ENCODE measurements around the gene CYP4F3. TPM values are rescaled to one million over a fixed set of nuclear protein-coding genes. Genes with fewer than 3 reads are reported as not detected.
"Not testable (repeated sequence)": the region's sequence is repeated elsewhere in the genome, so short reads cannot be mapped to it uniquely, and the experiment has no call there.

CYP4F3 gene
- total RNA-seq, 1 donor from 2014 or later, result not detected

DNA sequence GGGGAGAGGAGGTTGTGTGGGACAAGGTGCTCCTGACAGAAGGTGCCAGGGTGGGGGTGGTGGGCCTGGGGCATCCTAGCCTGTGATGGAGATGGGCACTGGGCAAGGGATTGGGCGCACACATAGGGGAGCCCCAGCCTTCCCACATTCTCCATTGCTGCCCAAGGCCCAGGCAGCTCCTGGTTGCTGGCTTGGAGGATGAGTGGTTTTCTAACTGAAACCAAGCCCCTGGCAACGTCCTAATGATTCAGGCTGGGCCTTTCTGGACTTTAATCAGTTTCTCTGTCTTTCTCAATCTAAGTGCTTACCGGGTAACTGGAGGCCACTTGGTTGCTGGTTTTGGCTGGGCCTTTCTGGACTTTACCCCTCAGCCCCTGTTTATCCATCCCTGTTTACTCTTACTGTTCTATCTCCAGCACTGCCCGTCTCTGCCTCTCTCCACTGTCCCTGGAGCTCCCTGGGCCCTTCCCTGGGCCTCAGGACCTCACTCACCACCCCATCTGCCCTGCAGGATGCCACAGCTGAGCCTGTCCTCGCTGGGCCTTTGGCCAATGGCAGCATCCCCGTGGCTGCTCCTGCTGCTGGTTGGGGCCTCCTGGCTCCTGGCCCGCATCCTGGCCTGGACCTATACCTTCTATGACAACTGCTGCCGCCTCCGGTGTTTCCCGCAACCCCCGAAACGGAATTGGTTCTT lies 354 bp downstream of the CYP4F3 start:
- Mint-ChIP-seq H3K4me3 (no peak overlapping the region), H3K4me1 (peaks cover 2% of the 10 kb centered on the region), H3K9me3 (peaks cover 4% of the 10 kb centered on the region), H3K27ac (no peak overlapping the region), H3K27me3 (no peaks in the 10 kb centered on the region), H3K36me3 (ENCODE audit: low read depth) (no peaks in the 10 kb centered on the region)
- intact Hi-C loops (cut with micrococcal nuclease), result no loop called here
- no peak for DNase-seq

DNA sequence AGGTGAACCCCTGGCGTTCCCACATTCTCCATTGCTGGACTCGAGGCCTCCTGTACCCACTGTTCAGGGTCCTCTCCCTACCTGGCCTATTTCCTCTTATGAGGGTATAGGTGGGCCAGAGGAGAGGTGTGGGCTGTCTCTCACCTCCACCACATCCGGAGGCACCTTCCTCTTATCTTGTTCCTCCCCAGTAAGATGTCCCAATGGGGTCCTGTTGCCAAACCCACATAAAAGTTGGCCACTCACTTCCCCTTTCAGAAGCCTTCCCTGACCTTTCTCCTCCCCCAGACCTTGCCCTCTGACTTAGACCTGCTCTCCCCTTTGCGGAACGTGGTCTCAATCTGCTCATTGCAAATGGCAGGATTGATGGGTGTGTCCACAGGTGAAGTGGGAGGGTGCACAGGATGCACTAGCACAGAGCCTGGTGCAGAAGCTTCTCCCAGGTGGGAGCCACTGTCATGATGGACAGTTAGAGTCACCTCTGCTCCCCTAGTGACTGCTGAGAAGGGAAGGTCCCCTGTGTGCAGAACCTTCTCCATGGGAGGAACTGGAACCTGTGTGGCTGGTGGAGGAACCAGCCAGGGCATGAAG lies 1.3 kb downstream of the CYP4F3 start:
- H3K36me3 Mint-ChIP-seq (ENCODE audit: low read depth), result no peaks in the 10 kb centered on the region
- intact Hi-C loops (cut with micrococcal nuclease), result no loop called here
- H3K27me3 Mint-ChIP-seq, result no peaks in the 10 kb centered on the region
- no peak for DNase-seq
- H3K27ac Mint-ChIP-seq, result no peak overlapping the region
- H3K4me3 Mint-ChIP-seq, result no peak overlapping the region
- peaks cover 4% of the 10 kb centered on the region for H3K9me3 Mint-ChIP-seq
- H3K4me1 Mint-ChIP-seq, result peaks cover 2% of the 10 kb centered on the region

DNA sequence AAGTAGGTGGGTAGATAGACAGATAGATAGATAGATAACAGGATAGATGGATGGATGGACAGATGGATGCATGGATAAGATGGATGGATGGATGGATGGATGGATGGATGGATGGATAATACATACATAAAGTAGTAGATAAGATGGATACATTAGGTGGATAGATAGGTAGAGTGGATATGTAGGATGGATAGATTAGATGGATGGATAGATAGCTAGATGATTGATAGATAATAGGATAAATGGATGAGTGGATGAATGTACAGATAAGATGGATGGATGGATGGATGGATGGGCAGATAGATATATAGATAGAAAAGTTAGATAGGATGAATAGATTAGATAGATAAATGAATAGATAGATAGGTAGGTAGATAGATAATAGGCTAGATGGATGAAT lies 2.1 kb downstream of the CYP4F3 start:
- no peak for DNase-seq
- no peak overlapping the region for H3K4me3 Mint-ChIP-seq
- peaks cover 4% of the 10 kb centered on the region for H3K9me3 Mint-ChIP-seq
- intact Hi-C loops (cut with micrococcal nuclease), result no loop called here
- no peaks in the 10 kb centered on the region for H3K27me3 Mint-ChIP-seq
- H3K27ac Mint-ChIP-seq, result no peak overlapping the region
- no peaks in the 10 kb centered on the region for H3K36me3 Mint-ChIP-seq (ENCODE audit: low read depth)
- peaks cover 2% of the 10 kb centered on the region for H3K4me1 Mint-ChIP-seq

DNA sequence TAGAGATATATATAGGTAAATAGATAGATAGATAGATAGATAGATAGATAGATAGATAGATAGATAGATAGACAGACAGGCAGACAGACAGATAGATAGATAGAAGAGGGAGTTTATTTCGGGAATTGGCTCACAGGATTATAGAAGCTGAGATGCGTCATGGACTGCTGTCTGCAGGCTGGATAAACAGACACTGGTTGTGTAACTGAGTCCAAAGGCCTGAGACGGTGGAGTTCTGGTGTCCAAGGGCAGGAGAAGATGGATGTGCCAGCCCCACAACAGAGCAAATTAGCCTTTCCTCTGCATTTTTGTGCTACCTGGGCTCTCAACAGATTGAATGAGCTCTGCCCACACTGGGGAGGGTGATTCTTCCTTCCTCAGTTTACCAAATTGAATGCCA lies 2.7 kb downstream of the CYP4F3 start:
- no peak overlapping the region for H3K4me3 Mint-ChIP-seq
- no peaks in the 10 kb centered on the region for H3K36me3 Mint-ChIP-seq (ENCODE audit: low read depth)
- H3K27ac Mint-ChIP-seq, result no peak overlapping the region
- peaks cover 2% of the 10 kb centered on the region for H3K4me1 Mint-ChIP-seq
- H3K27me3 Mint-ChIP-seq, result no peaks in the 10 kb centered on the region
- H3K9me3 Mint-ChIP-seq, result peaks cover 4% of the 10 kb centered on the region
- intact Hi-C loops (cut with micrococcal nuclease), result no loop called here
- no peak for DNase-seq

DNA sequence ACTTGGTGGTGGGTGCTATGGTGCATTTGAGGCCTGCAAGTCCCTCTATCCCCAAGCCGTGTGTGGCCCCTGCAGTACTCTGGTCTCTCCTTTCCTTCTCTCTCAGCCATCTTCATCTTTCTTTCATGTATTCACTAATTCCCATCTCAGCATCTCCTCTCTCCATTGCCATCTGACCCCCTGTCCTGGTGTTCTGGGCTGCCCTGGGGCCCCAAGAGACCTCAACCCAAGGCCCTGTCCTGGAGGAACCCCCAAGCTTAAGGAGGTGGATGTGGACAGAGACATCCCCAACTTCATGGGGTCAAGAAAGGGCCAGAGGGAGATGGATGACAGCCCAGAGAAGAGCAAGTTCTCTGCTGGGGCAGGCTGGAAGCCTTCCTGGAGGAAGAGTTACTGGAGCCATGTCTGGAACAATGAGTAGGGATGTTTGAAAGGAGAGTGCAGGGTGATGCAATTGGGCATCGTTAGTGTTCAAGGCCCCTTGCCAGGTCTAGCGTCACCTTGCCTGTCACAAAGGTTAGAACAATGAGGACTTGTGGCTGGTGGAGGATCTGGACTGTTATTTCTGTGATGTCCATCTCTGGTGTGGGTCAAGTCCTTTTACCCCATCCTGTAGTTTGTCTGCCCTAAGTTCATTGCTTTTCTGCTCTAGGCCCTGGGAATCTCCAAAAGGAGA lies 3.5 kb downstream of the CYP4F3 start:
- intact Hi-C loops (cut with micrococcal nuclease), result no loop called here
- no peak for DNase-seq

DNA sequence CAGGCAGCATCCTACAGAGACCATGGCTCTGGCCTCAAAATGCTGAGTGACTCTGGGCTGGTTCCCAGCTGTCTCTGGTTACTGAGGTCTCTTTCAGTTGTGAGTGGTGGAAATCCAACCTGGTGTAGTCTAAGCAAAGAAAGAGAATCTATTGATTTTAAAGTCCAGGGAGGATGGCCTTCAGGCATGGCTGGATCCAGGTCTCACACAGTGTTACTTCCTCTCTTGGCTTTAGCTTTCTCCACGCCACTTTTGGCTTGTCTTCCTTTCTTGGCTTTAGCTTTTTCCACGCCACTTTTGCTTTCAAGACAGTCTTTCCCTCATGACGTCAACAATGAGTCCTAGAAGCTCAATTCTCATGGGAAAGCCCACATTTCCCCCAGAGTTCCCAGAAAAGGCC lies 4.1 kb downstream of the CYP4F3 start:
- DNase-seq, result no peak
- intact Hi-C loops (cut with micrococcal nuclease), result no loop called here
- Mint-ChIP-seq H3K27me3 (no peaks in the 10 kb centered on the region), H3K36me3 (ENCODE audit: low read depth) (no peaks in the 10 kb centered on the region), H3K27ac (no peak overlapping the region), H3K4me1 (peaks cover 2% of the 10 kb centered on the region), H3K9me3 (peaks cover 4% of the 10 kb centered on the region), H3K4me3 (no peak overlapping the region)

More for the DNA sequence above, 3.5 kb downstream of the CYP4F3 start:
- peaks cover 2% of the 10 kb centered on the region for H3K4me1 Mint-ChIP-seq
- no peaks in the 10 kb centered on the region for H3K36me3 Mint-ChIP-seq (ENCODE audit: low read depth)
- no peak overlapping the region for H3K4me3 Mint-ChIP-seq
- no peaks in the 10 kb centered on the region for H3K27me3 Mint-ChIP-seq
- H3K9me3 Mint-ChIP-seq, result peaks cover 4% of the 10 kb centered on the region
- H3K27ac Mint-ChIP-seq, result no peak overlapping the region

DNA sequence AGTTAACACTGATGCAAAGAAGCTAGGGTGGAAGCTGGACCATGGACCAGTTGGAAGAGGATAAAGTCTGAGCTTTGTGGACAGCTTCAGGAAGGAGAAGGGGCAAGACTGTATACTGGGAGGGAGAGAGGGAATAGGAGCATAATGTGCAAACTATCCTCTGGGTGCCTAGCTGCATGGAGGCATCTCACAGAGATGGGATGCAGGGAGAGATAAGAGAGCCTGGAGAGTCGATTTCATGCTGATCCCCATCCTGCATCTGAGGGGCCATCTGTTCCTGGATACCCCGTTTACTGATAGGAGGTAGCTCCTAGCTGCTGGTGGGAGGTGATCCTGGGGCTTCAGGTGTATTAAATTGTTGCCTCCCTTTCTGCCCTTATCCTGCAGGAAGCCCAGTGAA lies 8.8 kb downstream of the CYP4F3 start:
- H3K36me3 Mint-ChIP-seq (ENCODE audit: low read depth), result no peaks in the 10 kb centered on the region
- intact Hi-C loops (cut with micrococcal nuclease), result no loop called here

DNA sequence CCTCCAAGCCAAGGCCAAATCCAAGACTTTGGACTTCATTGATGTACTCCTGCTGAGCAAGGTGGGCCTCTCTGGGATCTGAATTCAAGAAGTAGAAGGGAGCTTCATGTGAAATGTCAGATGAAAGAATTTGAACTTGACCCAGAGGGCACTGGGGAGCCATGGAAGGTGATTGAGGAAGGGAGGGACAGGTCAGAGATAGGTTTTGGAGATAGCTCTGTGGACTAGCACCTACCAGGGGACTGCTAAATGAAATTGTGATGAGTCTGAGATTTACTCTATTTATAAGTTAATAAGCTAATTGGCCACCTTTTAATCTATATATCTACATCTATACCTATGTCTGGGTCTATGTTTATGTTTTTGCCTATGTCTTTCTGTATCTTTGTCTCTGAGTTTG lies 9.4 kb downstream of the CYP4F3 start:
- DNase-seq; H3K9me3 Mint-ChIP-seq; H3K27me3 Mint-ChIP-seq; H3K4me1 Mint-ChIP-seq; H3K4me3 Mint-ChIP-seq; H3K36me3 Mint-ChIP-seq (ENCODE audit: low read depth); H3K27ac Mint-ChIP-seq; intact Hi-C loops (cut with micrococcal nuclease): not testable (repeated sequence)

More for the DNA sequence above, 8.8 kb downstream of the CYP4F3 start:
- peaks cover 7% of the 10 kb centered on the region for H3K27me3 Mint-ChIP-seq
- H3K4me3 Mint-ChIP-seq, result no peak overlapping the region
- no peaks in the 10 kb centered on the region for H3K4me1 Mint-ChIP-seq
- H3K27ac Mint-ChIP-seq, result no peak overlapping the region
- no peak for DNase-seq
- H3K9me3 Mint-ChIP-seq, result no peaks in the 10 kb centered on the region

DNA sequence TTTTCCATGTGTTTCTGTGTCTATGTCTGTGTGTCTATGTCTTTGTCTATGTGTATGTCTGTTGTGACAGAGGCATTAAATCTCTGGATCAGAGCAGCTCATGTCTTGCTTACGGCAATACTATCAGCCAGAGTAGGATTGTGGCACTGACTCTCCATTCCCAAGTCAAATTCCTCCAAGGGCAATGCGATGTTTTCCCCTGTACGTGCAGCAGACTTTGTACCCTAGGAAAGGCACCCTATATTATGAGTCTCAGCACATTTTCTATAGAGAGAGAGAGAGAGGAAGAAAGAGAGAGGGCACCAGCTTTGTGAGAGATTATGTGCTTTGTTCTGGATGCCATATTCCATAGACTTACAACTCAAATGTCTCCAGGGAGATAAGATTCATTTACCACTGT lies 11.1 kb downstream of the CYP4F3 start:
- H3K27ac Mint-ChIP-seq, result no peak overlapping the region
- intact Hi-C loops (cut with micrococcal nuclease), result no loop called here
- H3K36me3 Mint-ChIP-seq (ENCODE audit: low read depth), result no peaks in the 10 kb centered on the region
- no peak for DNase-seq
- no peak overlapping the region for H3K4me3 Mint-ChIP-seq
- H3K9me3 Mint-ChIP-seq, result no peaks in the 10 kb centered on the region
- no peaks in the 10 kb centered on the region for H3K4me1 Mint-ChIP-seq
- peaks cover 14% of the 10 kb centered on the region for H3K27me3 Mint-ChIP-seq

DNA sequence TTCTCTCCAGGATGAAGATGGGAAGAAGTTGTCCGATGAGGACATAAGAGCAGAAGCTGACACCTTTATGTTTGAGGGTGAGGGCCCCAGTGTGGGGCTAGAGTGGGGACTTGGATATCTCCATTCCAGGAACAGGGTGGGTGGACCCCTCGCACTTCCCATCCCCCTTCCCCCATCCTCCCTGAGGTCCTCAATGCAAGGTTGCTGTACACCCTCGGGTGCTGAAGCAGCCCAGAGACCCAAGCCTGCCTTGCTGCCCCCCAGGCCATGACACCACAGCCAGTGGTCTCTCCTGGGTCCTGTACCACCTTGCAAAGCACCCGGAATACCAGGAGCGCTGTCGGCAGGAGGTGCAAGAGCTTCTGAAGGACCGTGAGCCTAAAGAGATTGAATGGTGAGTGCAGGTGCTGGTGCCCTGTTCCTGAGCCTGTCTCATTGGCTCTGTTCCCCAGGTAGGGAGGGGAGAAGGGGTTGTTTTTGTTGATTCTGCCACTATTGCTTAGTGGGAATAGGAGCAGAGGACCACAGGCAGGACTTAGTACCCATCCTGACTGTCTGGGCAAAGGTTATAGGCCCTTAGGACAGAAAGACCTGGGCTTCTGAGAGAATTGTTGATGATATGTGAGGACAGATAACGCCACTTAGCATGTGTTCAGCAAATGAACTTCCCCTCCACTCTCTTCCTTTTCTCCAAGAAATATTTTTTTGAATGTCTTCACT lies 12.0 kb downstream of the CYP4F3 start:
- DNase-seq, result no peak
- no peaks in the 10 kb centered on the region for H3K4me1 Mint-ChIP-seq
- intact Hi-C loops (cut with micrococcal nuclease), result no loop called here
- H3K9me3 Mint-ChIP-seq, result no peaks in the 10 kb centered on the region
- H3K36me3 Mint-ChIP-seq (ENCODE audit: low read depth), result no peaks in the 10 kb centered on the region
- no peak overlapping the region for H3K4me3 Mint-ChIP-seq
- H3K27ac Mint-ChIP-seq, result no peak overlapping the region
- peaks cover 14% of the 10 kb centered on the region for H3K27me3 Mint-ChIP-seq

DNA sequence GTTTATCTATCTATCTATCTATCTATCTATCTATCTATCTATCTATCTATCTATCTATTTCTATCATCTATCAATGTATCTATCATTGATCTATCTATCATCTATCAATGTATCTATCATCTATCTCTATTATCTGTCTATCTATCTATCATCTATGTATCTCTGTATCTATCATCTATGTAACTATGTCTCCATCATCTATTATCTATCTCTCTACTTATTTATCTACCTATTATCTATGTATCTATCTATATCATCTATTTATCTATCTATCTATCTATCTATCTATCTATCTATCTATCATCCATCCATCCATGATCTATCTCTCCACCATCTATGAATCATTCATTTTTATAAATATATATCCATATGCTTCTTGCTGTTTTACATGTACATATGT lies 15.8 kb downstream of the CYP4F3 start:
- Mint-ChIP-seq H3K27ac (no peak overlapping the region), H3K9me3 (no peaks in the 10 kb centered on the region), H3K4me3 (no peak overlapping the region), H3K4me1 (no peaks in the 10 kb centered on the region), H3K36me3 (ENCODE audit: low read depth) (no peaks in the 10 kb centered on the region), H3K27me3 (peaks cover 17% of the 10 kb centered on the region)
- intact Hi-C loops (cut with micrococcal nuclease), result no loop called here
- DNase-seq, result no peak

DNA sequence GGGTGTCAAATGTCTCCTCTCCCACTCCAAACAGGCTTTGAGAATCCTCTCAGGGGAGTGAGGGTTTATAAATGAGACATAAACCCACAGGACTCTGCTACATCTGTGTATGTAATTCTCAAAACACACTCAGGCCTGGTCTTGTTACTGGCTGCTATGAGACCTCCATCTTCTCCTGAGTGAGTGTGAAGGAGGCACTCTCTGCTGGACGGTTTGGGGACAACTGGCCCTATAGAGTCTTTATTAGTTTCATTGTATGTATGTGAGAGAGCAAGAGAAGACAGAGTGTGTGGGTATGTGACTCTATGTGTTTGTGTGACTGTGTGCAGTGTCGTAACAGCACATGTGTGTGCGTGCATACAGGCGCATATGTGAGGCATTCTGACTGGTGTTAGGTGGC lies 22.6 kb downstream of the CYP4F3 start:
- no peak for DNase-seq
- no peak overlapping the region for H3K27ac Mint-ChIP-seq
- H3K4me3 Mint-ChIP-seq, result no peak overlapping the region
- no peaks in the 10 kb centered on the region for H3K36me3 Mint-ChIP-seq (ENCODE audit: low read depth)
- H3K9me3 Mint-ChIP-seq, result no peaks in the 10 kb centered on the region
- H3K27me3 Mint-ChIP-seq, result peaks cover 3% of the 10 kb centered on the region
- intact Hi-C loops (cut with micrococcal nuclease), result no loop called here
- H3K4me1 Mint-ChIP-seq, result no peaks in the 10 kb centered on the region

DNA sequence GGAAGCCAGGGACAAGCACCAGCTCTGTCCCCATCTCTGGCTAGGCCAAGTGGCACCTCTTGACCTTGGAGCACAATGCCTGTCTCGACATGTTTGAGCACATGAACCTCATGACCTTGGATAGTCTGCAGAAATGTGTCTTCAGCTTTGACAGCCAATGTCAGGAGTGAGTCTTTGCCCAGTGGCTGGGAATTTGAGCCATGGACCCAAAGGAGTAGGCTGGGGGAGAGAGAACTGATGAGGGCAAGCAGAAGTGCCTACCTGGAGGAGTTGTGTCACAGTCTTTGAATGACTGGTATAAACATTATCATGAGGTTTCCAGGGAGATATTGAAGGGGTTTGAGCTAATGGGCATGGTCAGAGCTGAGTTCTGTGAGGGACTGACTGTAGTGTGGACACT lies 25.5 kb downstream of the CYP4F3 start:
- no peaks in the 10 kb centered on the region for H3K4me1 Mint-ChIP-seq
- intact Hi-C loops (cut with micrococcal nuclease), result no loop called here
- no peak overlapping the region for H3K27ac Mint-ChIP-seq
- no peaks in the 10 kb centered on the region for H3K36me3 Mint-ChIP-seq (ENCODE audit: low read depth)
- no peak overlapping the region for H3K4me3 Mint-ChIP-seq
- peaks cover 3% of the 10 kb centered on the region for H3K27me3 Mint-ChIP-seq
- DNase-seq, result no peak
- no peaks in the 10 kb centered on the region for H3K9me3 Mint-ChIP-seq

DNA sequence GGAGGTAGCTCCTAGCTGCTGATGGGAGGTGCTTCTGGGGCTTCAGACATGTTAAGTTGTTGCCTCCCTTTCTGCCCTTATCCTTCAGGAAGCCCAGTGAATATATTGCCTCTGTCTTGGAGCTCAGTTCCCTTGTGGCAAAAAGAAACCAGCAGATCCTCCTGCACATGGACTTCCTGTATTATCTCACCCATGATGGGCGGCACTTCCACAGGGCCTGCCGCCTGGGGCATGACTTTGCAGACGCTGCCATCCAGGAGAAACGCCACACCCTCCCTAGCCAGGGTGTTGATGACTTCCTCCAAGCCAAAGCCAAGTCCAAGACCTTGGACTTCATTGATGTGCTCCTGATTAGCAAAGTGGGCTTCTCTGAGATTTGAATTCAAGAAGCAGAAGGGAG lies 26.2 kb downstream of the CYP4F3 start:
- Mint-ChIP-seq H3K4me1 (no peaks in the 10 kb centered on the region), H3K27me3 (no peaks in the 10 kb centered on the region), H3K36me3 (ENCODE audit: low read depth) (no peaks in the 10 kb centered on the region), H3K9me3 (no peaks in the 10 kb centered on the region), H3K27ac (no peak overlapping the region), H3K4me3 (no peak overlapping the region)
- intact Hi-C loops (cut with micrococcal nuclease), result no loop called here
- peak; percentile 27 for DNase-seq
